Subcutaneous adipose tissue (tissue), 4 donors: ENCODE measurements around the gene PRRT1. TPM values are rescaled to one million over a fixed set of nuclear protein-coding genes. Genes with fewer than 3 reads are reported as not detected.

Source experiments
- CTCF ChIP-seq: fragments of 450-650 bp; IDR thresholded peaks from one replicate; pipeline ENCODE4 v1.5.1; 2016; ENCODE audit warnings: low read depth, mild to moderate bottlenecking, control low read depth, antibody characterized with exemption, moderate library complexity
- total RNA-seq, 4 donors: library from RNA; depleted of rRNA; stranded (reverse); fragments of >200 nt; gene quantifications; one replicate each; pipeline ENCODE4 v1.1.0, GENCODE V29; 2016

PRRT1 gene
- total RNA-seq, 4 donors from 2014 or later, result 0.34 to 1.3 (median 0.57) TPM; not detected in 1

GRCh38 chr6:32148289-32149091 is 3.2 kb downstream of the PRRT1 start:
- TF ChIP-seq CTCF, result no peak

- no peak for TF ChIP-seq CTCF
Measured at GRCh38 chr6:32147401-32148132, 4.2 kb downstream of the PRRT1 start.

GRCh38 chr6:32146687-32147086 is 5.1 kb downstream of the PRRT1 start:
- TF ChIP-seq CTCF, result no peak

GRCh38 chr6:32146287-32146686 is 5.5 kb downstream of the PRRT1 start:
- no peak for TF ChIP-seq CTCF

GRCh38 chr6:32140420-32141046 is 11.2 kb downstream of the PRRT1 start:
- no peak for TF ChIP-seq CTCF

- no peak for TF ChIP-seq CTCF
Measured at GRCh38 chr6:32139590-32139989, 12.1 kb downstream of the PRRT1 start.

- TF ChIP-seq CTCF, result no peak
Measured at GRCh38 chr6:32137454-32137853, 14.3 kb downstream of the PRRT1 start.
